GM18861 (cell line): Measurements from ENCODE around the gene FKRP.
"Not testable (repeated sequence)": the region's sequence is repeated elsewhere in the genome, so short reads cannot be mapped to it uniquely, and the experiment has no call there.

Source experiments
- ATAC-seq: cut with Tn5 transposase; IDR thresholded peaks from one replicate; pipeline ENCODE4 v1.9.1; 2021; ENCODE audit not compliant: unreplicated experiment

Gene FKRP

DNA sequence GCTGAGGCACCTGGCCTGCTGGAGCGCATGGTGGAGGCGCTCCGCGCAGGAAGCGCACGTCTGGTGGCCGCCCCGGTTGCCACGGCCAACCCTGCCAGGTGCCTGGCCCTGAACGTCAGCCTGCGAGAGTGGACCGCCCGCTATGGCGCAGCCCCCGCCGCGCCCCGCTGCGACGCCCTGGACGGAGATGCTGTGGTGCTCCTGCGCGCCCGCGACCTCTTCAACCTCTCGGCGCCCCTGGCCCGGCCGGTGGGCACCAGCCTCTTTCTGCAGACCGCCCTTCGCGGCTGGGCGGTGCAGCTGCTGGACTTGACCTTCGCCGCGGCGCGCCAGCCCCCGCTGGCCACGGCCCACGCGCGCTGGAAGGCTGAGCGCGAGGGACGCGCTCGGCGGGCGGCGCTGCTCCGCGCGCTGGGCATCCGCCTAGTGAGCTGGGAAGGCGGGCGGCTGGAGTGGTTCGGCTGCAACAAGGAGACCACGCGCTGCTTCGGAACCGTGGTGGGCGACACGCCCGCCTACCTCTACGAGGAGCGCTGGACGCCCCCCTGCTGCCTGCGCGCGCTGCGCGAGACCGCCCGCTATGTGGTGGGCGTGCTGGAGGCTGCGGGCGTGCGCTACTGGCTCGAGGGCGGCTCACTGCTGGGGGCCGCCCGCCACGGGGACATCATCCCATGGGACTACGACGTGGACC lies 10.1 kb downstream of the FKRP start:
- ATAC-seq = no peak

DNA sequence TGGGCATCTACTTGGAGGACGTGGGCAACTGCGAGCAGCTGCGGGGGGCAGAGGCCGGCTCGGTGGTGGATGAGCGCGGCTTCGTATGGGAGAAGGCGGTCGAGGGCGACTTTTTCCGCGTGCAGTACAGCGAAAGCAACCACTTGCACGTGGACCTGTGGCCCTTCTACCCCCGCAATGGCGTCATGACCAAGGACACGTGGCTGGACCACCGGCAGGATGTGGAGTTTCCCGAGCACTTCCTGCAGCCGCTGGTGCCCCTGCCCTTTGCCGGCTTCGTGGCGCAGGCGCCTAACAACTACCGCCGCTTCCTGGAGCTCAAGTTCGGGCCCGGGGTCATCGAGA lies 10.7 kb downstream of the FKRP start:
- no peak for ATAC-seq

DNA sequence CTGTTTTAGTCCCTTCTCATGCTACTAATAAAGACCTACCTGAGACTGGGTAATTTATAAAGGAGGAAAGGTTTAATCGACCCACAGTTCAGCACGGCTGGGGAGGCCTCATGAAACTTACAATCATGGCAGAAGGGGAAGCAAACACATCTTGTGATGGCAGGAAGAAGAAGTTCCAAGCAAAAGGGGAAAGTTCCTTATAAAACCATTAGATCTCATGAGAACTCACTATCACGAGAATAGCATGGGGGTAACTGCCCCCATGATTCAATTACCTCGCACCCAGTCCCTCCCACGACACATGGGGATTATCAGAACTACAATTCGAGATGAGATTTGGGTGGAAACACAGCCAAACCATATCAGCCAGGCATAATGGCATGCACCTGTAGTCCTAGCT lies 13.3 kb downstream of the FKRP start:
- no peak for ATAC-seq

DNA sequence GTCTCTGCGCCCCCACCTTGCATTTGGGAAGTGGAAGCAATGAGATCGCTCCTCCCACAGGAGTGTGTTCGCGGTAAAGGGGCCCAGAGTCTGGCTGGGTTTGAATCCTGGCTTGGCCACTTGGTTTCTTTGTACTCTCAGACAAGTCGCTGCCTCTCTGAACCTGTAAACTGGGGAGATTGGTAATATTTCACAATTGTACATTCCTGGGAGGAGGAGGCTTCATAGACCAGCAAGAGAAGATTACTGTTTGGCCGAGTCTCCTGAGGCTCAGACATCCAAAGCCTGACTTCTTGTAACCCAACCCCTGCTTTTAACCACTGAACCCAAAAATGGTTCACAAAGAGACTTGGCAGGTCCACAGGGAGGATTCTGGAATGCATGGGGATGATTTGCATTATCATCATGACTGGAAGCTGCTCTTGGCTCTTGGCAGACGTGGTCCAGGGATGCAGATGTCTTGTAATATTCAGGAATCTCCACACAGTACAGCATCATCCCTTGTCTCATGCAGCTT lies 14.0 kb downstream of the FKRP start:
- ATAC-seq = no peak

DNA sequence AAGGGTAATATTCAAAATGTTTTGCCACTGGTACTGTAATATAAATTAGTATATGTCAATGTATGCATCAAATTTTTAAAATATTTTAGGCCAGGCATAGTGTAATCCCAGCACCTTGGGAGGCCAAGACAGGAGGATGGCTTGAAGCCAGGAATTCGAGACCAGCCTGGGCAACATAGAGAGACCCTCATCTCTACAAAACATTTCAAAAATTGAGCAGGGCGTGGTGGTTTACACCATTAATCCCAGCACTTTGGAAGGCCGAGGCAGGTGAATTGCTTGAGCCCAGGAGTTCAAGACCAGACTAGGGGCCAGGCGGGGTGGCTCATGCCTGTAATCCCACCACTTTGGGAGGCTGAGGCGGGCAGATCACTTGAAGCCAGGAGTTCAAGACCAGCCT lies 14.5 kb downstream of the FKRP start:
- no peak for ATAC-seq

DNA sequence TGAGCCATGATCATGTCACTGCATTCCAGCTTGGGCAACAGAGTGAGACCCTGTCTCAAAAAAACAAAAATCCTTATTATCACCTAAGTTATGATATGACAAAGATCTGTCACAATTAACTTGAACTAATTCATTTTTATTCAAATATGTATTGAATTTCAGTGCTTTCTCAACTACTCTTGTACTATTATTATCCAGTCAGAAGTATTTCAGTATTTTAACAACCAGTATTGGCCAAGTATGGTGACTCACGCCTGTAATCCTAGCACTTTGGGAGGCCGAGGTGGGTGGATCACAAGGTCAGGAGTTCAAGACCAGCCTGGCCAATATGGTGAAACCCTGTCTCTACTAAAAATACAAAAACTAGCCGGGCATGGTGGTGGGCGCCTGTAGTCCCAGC lies 15.0 kb downstream of the FKRP start:
- not testable (repeated sequence) for ATAC-seq

DNA sequence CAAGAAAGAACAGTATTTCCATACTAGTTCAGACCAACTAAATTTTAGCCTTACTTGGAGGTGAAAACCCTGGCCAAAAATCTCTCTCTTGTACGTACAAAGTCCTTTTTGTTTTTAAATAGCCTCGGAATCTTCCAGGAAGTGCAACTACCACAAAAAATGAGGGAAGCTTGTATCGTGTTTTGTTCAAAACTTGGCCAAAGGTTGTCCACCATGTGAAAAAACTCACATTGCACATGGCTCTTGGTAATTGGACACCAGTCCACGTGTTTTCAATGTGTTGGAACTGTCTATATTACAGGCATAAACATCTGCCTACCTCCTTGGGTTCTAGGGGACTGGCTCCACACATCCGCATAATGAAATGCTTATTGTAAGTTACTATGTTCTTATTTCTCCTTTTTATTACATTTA lies 15.6 kb downstream of the FKRP start:
- no peak for ATAC-seq

DNA sequence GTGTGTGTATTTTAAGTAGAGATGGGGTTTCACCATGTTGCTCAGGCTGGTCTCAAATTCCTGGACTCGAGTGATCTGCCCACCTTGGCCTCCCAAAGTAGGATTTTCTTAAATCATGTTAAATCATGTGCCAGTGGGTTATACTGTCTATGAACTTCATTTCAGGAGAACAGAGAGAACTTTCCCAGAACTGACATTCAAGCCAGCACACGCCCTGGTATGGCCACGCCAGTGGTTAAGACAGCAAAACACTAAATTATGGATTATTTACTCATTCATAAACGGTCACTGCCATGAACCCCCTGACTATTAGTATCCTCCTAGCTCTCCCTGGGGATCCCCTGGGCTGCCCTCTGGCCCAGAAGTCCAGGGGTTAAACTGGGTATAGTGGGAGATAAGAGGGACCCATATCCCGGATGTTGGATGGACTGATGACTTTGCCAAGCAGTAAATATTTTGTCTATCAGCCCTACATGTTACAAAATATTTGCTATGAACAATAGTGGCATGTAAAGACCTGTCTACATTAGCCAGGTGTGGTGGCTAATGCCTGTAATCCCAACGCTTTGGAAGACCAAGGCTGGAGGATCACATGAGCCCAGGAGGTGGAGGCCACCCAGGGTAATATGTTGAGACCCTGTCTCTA lies 16.5 kb downstream of the FKRP start:
- no peak for ATAC-seq

DNA sequence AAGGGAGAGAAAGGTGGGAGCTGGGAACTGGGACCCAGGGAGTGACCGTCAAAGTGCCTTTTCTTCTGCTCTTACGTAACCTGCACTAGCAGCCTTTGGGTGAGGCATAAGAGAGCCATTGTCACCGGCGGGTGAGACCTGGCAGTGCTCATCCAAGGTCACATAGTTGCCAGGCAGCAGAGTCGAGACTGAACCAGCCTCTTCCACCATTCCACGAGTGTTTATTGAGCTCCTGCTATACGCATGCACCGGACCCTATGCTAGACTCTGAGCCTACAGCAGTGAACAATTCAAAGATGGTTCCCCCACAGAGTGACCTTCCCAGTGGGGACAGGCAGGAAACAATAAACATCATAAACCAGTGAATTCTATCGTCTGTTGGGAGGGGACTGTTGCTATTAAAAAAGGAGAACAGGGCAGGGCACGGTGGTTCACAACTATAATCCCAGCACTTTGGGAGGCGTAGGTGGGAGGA lies 19.0 kb downstream of the FKRP start:
- no peak for ATAC-seq

DNA sequence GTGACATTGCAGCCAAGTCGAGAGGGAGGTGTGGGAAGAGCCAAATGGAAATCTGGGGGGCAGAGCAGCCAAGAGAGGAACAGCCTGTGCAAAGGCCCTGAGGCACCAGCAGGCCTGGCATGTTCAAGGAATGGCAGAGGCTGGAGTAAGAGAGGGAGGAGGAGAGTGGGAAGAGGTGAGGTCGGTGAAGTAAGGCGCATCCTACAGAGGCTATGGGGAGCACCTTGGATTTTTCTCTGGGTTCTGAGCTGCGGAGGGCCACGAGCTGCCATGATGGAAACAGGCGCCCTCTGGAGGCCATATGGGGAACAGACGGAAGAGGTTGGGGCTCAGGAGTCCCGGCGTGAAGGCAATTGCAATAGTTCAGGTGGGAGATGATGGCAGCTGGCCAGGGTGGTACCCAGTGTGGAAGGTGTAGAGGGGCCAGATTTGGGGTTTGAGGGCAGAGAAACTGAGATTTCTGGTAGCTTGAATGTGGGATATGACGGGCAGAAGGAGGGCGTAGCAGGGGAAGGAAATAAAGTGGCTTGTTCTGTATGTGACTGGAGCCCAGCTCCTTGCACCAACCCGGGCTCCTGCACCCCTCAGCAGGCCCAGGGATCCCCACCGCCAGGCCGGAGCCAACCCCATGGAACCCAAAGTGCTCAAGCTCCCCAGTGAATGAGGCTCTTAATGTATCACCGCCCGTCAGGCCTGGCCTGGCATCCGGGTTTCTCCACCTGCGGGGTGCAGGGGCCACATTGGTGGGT lies 20.9 kb downstream of the FKRP start:
- no peak for ATAC-seq

DNA sequence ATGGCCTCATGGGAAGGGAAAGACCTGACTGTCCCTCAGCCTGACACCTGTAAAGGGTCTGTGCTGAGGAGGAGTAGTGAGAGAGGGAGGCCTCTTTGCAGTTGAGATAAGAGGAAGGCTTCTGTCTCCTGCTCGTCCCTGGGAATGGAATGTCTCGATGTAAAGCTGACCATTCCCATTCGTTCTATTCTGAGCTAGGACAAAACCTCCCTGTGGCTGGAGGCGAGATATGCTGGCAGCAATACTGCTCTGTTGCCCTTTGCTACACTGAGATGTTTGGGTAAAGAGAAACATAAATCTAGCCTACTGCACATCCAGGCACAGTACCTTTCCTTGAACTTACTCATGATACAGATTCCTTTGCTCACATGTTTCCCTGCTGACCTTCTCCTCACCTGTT lies 22.9 kb downstream of the FKRP start:
- ATAC-seq = not testable (repeated sequence)

DNA sequence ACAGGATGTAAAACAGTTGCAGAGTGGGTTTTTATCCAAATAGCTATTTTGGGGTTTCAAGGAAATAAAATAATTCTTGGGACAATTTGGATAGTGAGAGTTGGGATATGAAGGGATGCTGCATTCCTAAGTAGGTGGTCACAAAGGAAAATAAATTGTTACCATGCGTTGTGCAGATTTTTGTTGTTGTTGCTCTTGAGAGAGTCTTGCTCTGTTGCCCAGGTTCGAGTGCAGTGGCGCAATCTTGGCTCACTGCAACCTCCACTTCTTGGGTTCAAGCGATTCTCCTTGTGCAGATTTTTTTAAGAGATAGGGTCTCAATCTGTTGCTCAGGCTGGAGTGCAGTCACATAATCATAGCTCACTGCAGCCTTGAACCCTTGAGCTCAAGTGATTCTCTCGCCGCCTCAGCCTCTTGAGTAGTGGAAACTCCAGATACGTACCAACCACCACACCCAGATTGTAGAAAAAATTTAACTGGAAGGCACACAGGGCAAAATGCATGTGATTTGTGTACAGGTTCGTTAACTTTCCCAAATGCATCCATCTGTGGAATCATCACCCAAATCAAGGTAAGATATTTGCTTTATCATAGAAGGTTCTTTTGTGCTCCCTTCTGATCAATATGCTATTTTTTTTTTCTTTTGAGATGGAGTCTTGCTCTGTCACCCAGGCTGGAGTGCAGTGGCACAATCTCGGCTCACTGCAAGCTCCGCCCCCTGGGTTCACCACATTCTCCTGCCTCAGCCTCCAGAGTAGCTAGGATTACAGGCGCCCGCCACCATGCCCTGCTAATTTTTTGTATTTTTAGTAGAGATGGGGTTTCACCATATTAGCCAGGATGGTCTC lies 26.5 kb downstream of the FKRP start:
- no peak for ATAC-seq

DNA sequence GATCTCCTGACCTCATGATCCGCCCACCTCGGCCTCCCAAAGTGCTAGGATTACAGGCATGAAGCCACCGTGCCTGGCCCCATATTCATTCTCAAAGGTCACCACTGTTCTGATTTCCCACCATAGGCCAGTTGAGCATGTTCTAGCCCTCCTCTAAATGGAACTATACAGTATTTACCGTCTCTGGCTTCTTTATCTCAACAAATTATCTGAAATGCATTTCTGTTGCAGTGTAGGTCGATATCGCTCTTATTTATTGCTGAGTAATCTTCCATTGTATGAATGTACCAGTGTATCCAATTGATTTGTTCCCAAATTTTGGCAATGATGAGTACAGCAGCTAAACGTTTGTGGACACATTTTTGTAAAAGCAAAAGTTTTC lies 27.2 kb downstream of the FKRP start:
- ATAC-seq = no peak

DNA sequence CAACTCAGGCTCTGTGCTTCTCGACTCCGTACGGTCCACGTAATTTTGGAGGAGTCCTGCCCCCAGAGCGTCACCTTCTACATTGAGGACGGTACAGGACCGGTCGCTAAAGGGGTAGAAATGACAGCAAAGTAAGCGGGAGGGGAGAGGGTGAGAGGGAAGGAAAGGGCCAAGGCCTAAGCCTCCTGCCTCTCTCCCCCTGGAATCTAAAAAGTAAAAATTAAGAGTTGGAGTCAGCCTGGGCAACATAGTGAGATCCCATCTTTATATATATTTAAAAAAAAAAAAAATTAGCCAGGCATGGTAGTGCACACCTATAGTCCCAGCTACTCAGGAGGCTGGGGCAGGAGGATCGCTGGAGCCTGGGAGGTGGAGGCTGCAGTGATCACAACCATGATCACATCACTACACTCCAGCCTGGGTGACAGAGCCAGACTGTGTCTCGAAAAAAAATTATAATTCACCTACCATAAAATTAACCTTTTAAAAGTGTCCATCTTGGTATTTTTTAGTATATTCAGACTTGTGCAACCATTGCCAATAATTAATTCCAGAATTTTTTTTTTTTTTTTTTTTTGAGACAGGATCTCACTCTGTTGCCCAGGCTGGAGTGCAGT lies 29.9 kb downstream of the FKRP start:
- no peak for ATAC-seq

DNA sequence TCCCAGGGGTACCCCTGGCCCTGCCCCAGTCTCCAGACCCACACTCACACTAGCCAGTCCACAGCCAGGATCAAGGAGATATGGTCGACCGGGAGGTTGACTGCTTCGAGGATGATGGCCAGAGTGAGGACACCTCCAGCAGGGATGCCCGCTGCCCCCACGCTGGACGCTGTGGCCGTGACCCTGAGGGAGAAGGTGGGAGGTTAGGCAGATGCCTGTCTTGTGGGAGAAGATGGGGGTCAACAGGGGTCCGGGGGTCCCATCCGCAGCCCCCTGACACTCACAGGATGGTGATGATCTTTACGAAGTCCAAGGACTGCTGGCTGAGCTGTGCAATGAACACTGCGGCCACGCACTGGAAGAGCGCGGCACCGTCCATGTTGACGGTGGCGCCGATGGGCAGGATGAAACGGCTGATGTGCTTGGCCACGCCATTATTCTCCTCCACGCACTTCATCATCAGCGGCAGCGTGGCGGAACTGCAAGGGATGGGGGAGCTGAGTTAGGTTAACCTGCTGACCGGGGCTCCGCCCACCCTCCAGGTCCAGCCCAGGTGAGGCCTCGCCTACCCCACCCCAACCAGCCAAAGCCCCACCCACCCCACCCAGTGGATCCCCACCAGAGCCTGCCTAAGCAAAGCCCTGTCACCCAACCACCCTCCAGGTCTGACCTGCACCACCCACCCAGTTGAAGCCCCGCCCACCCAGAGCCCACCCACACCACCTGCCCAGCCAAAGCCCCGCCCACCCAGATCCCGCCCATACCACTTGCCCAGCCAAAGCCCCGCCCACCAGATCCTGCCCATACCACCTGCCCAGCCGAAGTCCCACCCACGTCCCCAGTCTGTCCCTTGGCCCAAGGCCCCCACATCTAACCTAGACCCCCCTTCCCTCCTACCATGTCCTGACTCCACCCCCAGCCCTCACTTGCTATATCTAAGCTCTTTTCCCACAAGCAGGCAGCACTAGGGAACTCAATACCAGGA lies 31.4 kb downstream of the FKRP start:
- no peak for ATAC-seq

DNA sequence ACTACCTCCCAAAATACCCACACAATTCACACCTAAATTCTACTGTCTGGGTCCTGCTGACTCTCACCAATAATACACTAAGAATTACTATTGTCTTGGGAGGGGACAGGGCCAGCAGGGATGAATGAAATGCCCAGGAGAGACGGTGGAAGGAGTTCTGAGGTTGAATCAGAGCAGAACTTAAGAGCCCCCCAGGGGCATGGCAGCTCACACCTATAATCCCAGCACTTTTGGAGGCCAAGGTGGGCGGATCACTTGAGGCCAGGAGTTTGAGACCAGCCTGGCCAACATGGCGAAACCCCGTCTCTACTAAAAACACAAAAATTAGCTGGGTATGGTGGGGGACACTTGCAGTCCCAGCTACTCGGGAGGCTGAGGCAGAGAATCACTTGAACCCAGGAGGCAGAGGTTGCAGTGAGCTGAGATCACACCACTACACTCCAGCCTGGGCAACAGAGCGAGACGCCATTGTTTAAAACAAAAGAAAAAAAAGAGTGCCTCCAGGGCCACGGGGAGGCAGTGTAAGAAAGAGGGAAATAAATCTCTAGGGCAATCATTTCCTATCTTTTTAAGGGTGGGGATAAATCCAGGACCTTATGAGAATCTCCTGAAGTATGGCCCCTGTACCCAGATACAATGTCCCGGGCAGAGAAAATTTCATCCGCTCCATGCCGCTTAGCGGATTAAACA lies 32.2 kb downstream of the FKRP start:
- not testable (repeated sequence) for ATAC-seq

DNA sequence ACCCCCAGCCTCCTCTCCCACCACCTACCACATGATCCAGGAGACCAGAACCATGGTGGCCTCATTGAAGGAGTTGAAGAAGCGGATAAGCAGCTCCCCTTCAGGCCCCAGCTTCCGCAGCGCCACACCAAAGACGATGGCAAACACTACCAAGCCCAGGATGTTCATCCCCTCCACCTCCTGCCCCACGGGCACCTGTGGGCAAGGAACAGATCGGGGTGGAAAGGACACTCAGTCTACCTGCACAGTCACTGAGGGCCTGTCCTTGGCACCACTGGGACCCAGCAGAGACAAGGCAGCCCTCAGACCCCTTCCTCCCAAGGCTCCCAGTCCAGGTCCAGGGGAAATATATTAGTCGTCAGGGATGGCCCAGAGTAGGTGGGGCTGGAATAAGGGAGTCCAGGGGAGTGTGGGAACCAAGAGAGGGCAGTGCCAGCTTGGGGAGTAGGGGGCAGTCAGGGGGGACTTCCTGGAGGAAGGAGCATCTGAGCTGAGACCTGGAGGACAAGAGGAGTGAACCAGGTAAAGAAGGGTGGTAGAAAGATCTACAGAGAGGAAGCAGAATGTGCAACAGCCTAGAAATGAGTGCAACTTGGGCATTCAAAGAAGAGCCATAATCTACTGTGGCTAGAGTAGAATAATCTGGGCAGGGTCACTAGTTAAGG lies 36.6 kb downstream of the FKRP start:
- no peak for ATAC-seq

DNA sequence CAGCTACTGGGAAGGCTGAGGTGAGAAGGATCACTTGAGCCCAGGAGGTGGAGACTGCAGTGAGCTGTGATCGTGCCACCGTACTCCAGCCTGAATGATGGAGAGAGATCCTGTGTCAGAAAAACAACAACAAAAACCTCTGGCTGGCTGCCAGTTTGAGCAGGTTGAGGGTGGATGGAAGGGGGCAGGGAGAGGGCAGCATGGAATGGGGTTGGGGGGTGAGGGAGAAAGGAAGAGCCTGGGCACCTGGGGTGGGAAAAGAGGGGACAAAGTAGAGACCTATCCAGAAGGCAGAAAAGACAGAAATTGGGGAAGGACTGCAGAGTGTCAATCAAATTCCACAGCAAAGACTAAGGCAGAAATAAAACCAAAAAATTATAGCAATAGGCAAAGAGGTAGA lies 37.8 kb downstream of the FKRP start:
- ATAC-seq = no peak
